RWPE1 (cell line): ENCODE data around the gene ICA1.

ENCODE experiments used
- CTCF ChIA-PET: fragments of 350-600 bp; sonication (Branson Sonifier 250); formaldehyde crosslinking; extraction: SDS; loops from one replicate; lab custom pipeline; 2021; lab: Yijun Ruan, JAX
- POLR2A ChIA-PET: fragments of 400-600 bp; formaldehyde crosslinking; extraction: SDS; loops from one replicate; lab custom pipeline; 2020; ENCODE audit warnings: antibody characterized with exemption; ENCODE audit not compliant: low non-redundant PET; lab: Yijun Ruan, JAX
- DNase-seq: peaks from one replicate; pipeline ENCODE4 v3.0.0; 2012; ENCODE audit warnings: low spot score
- H3K27ac ChIP-seq: fragments of 450-650 bp; 2 replicates; pipeline ENCODE4 v1.5.1; 2017
- TF ChIP-seq, protein P1 (sequence below): fragments of 450-650 bp; conservative IDR thresholded peaks from 2 replicates; pipeline ENCODE4 v1.5.1; 2017; ENCODE audit warnings: low read depth, mild to moderate bottlenecking

Gene ICA1

DNA sequence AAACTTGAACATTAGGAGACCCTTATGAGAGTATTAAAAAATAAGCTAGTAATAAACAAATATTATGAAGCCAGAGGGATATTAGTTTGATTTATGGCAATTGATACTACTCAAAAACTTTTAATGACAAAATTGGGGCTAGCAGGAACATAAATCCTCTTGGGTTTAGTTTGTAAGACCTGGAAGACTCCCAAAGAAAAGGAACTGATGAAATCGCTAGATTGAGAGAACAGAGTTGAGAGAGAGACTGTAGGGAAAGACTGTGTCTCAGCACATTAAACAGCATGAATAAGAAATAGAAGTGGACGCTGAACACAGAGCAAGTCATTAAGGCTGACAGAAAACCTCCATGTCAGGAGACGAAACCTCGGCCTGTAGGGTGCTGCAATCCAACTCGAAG is 56.4 kb downstream of the ICA1 start:
- ChIA-PET POLR2A (no interaction called here), CTCF (no interaction called here)
- DNase-seq, result no peak
- no peak overlapping the region for H3K27ac ChIP-seq
- TF ChIP-seq, protein P1, sequence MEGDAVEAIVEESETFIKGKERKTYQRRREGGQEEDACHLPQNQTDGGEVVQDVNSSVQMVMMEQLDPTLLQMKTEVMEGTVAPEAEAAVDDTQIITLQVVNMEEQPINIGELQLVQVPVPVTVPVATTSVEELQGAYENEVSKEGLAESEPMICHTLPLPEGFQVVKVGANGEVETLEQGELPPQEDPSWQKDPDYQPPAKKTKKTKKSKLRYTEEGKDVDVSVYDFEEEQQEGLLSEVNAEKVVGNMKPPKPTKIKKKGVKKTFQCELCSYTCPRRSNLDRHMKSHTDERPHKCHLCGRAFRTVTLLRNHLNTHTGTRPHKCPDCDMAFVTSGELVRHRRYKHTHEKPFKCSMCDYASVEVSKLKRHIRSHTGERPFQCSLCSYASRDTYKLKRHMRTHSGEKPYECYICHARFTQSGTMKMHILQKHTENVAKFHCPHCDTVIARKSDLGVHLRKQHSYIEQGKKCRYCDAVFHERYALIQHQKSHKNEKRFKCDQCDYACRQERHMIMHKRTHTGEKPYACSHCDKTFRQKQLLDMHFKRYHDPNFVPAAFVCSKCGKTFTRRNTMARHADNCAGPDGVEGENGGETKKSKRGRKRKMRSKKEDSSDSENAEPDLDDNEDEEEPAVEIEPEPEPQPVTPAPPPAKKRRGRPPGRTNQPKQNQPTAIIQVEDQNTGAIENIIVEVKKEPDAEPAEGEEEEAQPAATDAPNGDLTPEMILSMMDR, result no peak

DNA sequence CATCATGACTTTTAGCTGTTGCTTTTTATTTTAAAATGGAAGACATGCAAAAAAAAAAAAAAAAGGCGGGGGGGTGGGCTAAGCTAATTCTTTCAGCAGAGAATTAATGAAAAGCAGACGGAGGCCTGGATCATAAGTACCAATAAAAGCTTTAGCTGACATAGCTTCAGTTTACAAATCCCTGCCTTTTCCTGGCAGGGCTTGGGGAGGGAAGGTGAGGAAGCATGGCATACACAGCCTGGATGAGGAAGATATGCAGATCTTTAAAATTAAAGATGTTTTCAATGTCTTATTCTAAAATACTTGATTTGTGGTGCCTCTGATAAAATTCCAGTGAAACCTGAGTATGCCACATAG is 57.0 kb downstream of the ICA1 start:
- no peak overlapping the region for H3K27ac ChIP-seq
- DNase-seq, result no peak
- ChIA-PET POLR2A (no interaction called here), CTCF (no interaction called here)
- TF ChIP-seq, protein P1, result no peak

DNA sequence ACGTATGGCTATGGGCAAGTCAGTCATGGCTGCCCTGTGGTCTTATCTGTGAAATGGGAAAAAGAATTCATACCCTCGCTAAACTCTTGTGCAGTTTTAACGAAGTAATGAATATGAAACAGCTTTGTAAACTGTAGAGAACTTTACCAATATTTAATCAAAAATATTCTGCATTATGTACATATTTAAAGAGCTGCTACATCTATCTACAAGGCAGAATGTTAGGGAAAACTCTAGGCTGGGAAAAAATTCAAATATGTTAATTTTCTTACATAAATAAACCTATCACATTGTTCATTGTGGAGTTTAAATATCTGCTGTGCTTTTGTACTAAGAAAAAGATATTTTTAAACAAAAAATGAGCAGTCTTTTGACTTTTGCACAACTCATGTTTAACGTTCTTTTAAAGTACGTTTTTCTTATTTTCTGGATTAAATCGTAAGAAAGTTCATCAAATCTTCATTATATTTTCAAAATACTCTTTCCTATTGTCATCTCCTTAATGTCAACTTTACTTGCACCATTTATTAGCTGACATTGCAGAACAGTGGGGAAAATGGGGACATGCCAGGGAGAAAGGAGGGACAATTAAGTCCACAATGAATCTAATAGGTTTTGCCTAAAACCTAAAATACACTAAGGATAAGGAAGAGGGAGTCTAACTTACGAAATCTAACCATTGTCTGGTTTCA is 57.5 kb downstream of the ICA1 start:
- CTCF ChIA-PET, result no interaction called here
- DNase-seq, result no peak
- POLR2A ChIA-PET, result no interaction called here
- H3K27ac ChIP-seq, result no peak overlapping the region
- TF ChIP-seq, protein P1, result no peak

DNA sequence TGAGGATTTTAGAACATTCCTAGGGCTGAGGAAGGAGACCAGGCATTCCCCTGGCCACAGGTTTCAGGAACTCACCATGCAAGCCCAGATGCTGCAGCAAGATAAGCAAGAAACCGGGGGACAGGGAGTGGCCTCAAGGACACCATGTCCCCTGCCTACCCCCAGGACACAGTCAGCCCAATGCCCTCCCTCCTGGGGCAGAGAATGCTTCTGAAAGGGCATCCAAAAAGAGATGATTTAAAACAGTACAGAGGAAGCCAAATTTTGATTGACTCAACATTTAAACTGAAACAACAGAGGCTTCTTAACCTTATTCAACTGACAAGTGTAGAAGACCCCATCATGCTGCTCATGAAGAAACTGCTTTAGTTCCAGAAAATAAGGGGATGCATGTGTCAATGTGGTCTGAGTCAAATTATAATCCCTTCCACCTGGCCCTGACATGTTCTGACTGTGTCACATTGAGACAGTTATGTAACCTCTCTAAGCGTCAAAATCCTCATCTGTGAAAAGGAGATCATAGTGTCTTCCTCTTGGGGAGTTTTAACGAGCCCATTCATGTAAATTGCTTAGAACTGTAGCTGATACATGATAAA is 60.0 kb downstream of the ICA1 start:
- H3K27ac ChIP-seq, result no peak overlapping the region
- ChIA-PET POLR2A (no interaction called here), CTCF (interaction anchor here (0.7 kb wide), 1 partner anchor 811 kb away, joined by 3 read pairs; no protein-coding TSS in a partner anchor)
- TF ChIP-seq, protein P1, result no peak
- no peak for DNase-seq

DNA sequence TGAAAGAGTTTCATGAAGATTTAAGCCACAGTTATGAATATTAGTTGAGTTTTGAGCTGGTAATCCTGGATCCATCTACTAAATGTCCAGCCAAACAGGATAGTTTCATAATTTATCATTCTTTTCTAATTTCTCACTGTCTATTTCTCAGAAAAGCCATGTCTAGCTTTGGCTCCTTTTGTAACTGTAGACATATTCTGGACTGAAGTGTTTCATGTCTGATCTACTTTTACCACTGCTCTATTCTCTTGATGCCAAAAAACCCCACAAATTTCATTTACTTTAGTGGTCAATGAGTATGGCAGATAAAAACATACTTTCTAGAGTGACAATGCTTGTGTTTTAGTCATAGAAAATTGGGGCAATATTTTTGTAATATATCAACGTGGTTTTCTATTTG is 61.2 kb downstream of the ICA1 start:
- ChIA-PET POLR2A (no interaction called here), CTCF (no interaction called here)
- H3K27ac ChIP-seq, result no peak overlapping the region
- DNase-seq, result no peak
- TF ChIP-seq, protein P1, result no peak

DNA sequence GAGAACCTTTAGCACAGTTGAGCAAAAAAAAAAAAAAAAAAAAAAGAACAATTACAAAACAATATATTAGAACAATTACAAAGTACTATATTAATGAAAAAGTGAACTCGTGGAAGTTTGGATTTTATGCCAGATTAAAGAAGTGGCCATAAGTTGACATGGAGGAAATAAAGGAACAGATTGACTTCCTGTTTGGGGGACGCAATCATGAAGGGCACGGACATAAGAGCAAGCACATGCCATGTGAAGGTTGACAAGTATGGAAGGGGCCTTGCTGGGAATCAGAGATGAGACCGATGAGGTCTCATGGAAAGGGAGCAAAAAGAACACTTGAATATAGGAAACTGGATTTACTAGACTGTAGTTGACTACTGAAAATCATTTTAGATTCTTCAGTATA is 61.7 kb downstream of the ICA1 start:
- DNase-seq, result no peak
- TF ChIP-seq, protein P1, result no peak
- H3K27ac ChIP-seq, result no peak overlapping the region
- POLR2A ChIA-PET, result no interaction called here
- CTCF ChIA-PET, result no interaction called here
